Measurements from ENCODE around the gene PRIMPOL. TPM values are rescaled to one million over a fixed set of nuclear protein-coding genes. Genes with fewer than 3 reads are reported as not detected.

Gene PRIMPOL
- total and polyA plus RNA-seq, 7 donors, result 4.2 to 11.1 (median 5.7) TPM

- DNase-seq (no peak), ATAC-seq (no peak)
- intact Hi-C loops (cut with DNase I), result loop anchor here (10.0 kb wide), 3 partner anchors 167 to 377 kb away; partner anchors contain the start of genes ACSL1 (in 1 of the 2) and IRF2 (in 1 of the 2)
- no peak overlapping the region for H3K4me3 ChIP-seq
- H3K27me3 ChIP-seq (ENCODE audit: insufficient read depth in 3 of 3, low read length in 2 of 3), result no peaks in the 10 kb centered on the region
- no peak overlapping the region for H3K27ac ChIP-seq
- peaks cover 5 to 49% of the 10 kb centered on the region in 2 donors for H3K36me3 ChIP-seq (ENCODE audit: insufficient read depth in 1 of 2, low read depth in 1 of 2)
- no peak for TF ChIP-seq CTCF (IDR thresholded peaks at IDR 0.05)
- 97% methylated on average over 5 of the region's 5 CpGs for WGBS, 3 donors
- H3K9me3 ChIP-seq, result no peaks in the 10 kb centered on the region
- H3K4me1 ChIP-seq, result peaks cover 45% of the 10 kb centered on the region
These were observed 8.1 kb upstream of the PRIMPOL start for GRCh38 chr4:184641451-184641850.

GRCh38 chr4:184643731-184644130 lies 5.8 kb upstream of the PRIMPOL start:
- peaks cover 62% of the 10 kb centered on the region for H3K4me1 ChIP-seq
- peak overlapping the region; percentile 99 for H3K27ac ChIP-seq
- no peaks in the 10 kb centered on the region for H3K9me3 ChIP-seq
- DNase-seq (no peak), ATAC-seq (no peak)
- 76 to 89% (median 77%) methylated on average over 1 of the region's 1 CpG for WGBS, 3 donors
- peaks cover 0 to 41% of the 10 kb centered on the region in 2 donors for H3K36me3 ChIP-seq (ENCODE audit: insufficient read depth in 1 of 2, low read depth in 1 of 2)
- H3K4me3 ChIP-seq, result no peak overlapping the region
- intact Hi-C loops (cut with DNase I), result loop anchor here (10.0 kb wide), 3 partner anchors 169 to 379 kb away; partner anchors contain the start of genes ACSL1 (in 1 of the 2) and IRF2 (in 1 of the 2)
- no peaks in the 10 kb centered on the region for H3K27me3 ChIP-seq (ENCODE audit: insufficient read depth in 3 of 3, low read length in 2 of 3)
- TF ChIP-seq CTCF (IDR thresholded peaks at IDR 0.05), result no peak

- TF ChIP-seq CTCF (IDR thresholded peaks at IDR 0.05), result no peak
- no peak for DNase-seq
- 81 to 86% (median 86%) methylated on average over 9 of the region's 9 CpGs for WGBS, 3 donors
- no peak overlapping the region for H3K4me3 ChIP-seq
- no peaks in the 10 kb centered on the region for H3K27me3 ChIP-seq (ENCODE audit: insufficient read depth in 3 of 3, low read length in 2 of 3)
- peak overlapping the region; percentile 99 for H3K27ac ChIP-seq
- peaks cover 0 to 41% of the 10 kb centered on the region in 2 donors for H3K36me3 ChIP-seq (ENCODE audit: insufficient read depth in 1 of 2, low read depth in 1 of 2)
- peaks cover 57% of the 10 kb centered on the region for H3K4me1 ChIP-seq
- ATAC-seq, result no peak
- intact Hi-C loops (cut with DNase I), result loop anchor here (5.0 to 10.0 kb wide), 6 partner anchors 88 to 380 kb away; partner anchors contain the start of genes ACSL1 (in 2 of the 2), CENPU (in 1 of the 2) and IRF2 (in 1 of the 2)
- H3K9me3 ChIP-seq, result no peaks in the 10 kb centered on the region
These were observed 4.8 kb upstream of the PRIMPOL start for GRCh38 chr4:184644553-184645307.

- H3K27me3 ChIP-seq (ENCODE audit: insufficient read depth in 3 of 3, low read length in 2 of 3), result no peaks in the 10 kb centered on the region
- no peaks in the 10 kb centered on the region for H3K9me3 ChIP-seq
- H3K36me3 ChIP-seq (ENCODE audit: insufficient read depth in 1 of 2, low read depth in 1 of 2), result peaks cover 0 to 37% of the 10 kb centered on the region in 2 donors
- ATAC-seq (no peak), DNase-seq (no peak)
- TF ChIP-seq CTCF (IDR thresholded peaks at IDR 0.05), result no peak
- H3K4me1 ChIP-seq, result peaks cover 51% of the 10 kb centered on the region
- H3K4me3 ChIP-seq, result peak overlapping the region; percentile 91
- peak overlapping the region; percentile 99 for H3K27ac ChIP-seq
- intact Hi-C loops (cut with DNase I), result loop anchor here (5.0 to 10.0 kb wide), 6 partner anchors 86 to 381 kb away; partner anchors contain the start of genes ACSL1 (in 2 of the 2), CENPU (in 1 of the 2) and IRF2 (in 1 of the 2)
- WGBS, 3 donors, result 48 to 67% (median 61%) methylated on average over 6 of the region's 6 CpGs
These were observed 3.5 kb upstream of the PRIMPOL start for GRCh38 chr4:184645904-184646610.

Measured in psoas muscle (tissue), 8 donors.